Measurements from ENCODE around the gene SPPL2B. TPM values are rescaled to one million over a fixed set of nuclear protein-coding genes. Genes with fewer than 3 reads are reported as not detected.

SPPL2B gene
- total and polyA plus RNA-seq, 10 donors: 40.5 to 111 (median 78.1) TPM

GRCh38 chr19:2318923-2319322 is 9.6 kb upstream of the SPPL2B start:
- intact Hi-C loops (cut with DNase I; ENCODE audit: low total_unique reads): no loop called here
- Histone ChIP-seq H3K27me3 (replicated peaks in 1 of 7) (peaks cover 0 to 2% (median 0%) of the 10 kb centered on the region in 7 donors), H3K4me3 (no peak overlapping the region), H3K27ac (peak overlapping the region in 5 of 8 donors; percentile 30 to 71 (median 55)), H3K36me3 (peaks cover 0 to 35% (median 25%) of the 10 kb centered on the region in 6 donors), H3K9me3 (peaks cover 0 to 16% (median 13%) of the 10 kb centered on the region in 8 donors), H3K4me1 (peaks cover 12 to 64% (median 34%) of the 10 kb centered on the region in 6 donors)
- 60 to 73% (median 70%) methylated on average over 5 to 6 of the region's 6 CpGs for WGBS, 5 donors
- DNase-seq: no peak
- TF ChIP-seq POLR2A (IDR thresholded peaks at IDR 0.05) (no peak), CTCF (IDR thresholded peaks at IDR 0.05 in 8 of 11, conservative IDR thresholded peaks at IDR 0.05 in 3 of 11) (no peak), POLR2AphosphoS5 (IDR thresholded peaks at IDR 0.05) (no peak)

GRCh38 chr19:2319551-2319950 is 8.9 kb upstream of the SPPL2B start:
- Histone ChIP-seq H3K9me3 (peaks cover 0 to 12% (median 12%) of the 10 kb centered on the region in 8 donors), H3K4me3 (no peak overlapping the region), H3K27ac (peak overlapping the region in 3 of 8 donors; percentile 55 to 71 (median 64)), H3K27me3 (replicated peaks in 1 of 7) (no peaks in the 10 kb centered on the region), H3K36me3 (peaks cover 0 to 42% (median 30%) of the 10 kb centered on the region in 6 donors), H3K4me1 (peaks cover 12 to 70% (median 40%) of the 10 kb centered on the region in 6 donors)
- intact Hi-C loops (cut with DNase I; ENCODE audit: low total_unique reads): no loop called here
- no peak for TF ChIP-seq CTCF (IDR thresholded peaks at IDR 0.05 in 8 of 11, conservative IDR thresholded peaks at IDR 0.05 in 3 of 11)
- TF ChIP-seq POLR2A (IDR thresholded peaks at IDR 0.05): no peak
- no peak for TF ChIP-seq POLR2AphosphoS5 (IDR thresholded peaks at IDR 0.05)
- WGBS, 5 donors: 71 to 91% (median 87%) methylated on average over 4 to 20 of the region's 20 CpGs
- no peak for DNase-seq

- H3K9me3 ChIP-seq: peaks cover 0 to 8% (median 7%) of the 10 kb centered on the region in 8 donors
- no peaks in the 10 kb centered on the region for H3K27me3 ChIP-seq (replicated peaks in 1 of 7)
- no peak overlapping the region for H3K27ac ChIP-seq
- DNase-seq: no peak
- no peak overlapping the region for H3K4me3 ChIP-seq
- peaks cover 0 to 47% (median 34%) of the 10 kb centered on the region in 6 donors for H3K36me3 ChIP-seq
- WGBS, 5 donors: 77 to 93% (median 83%) methylated on average over 9 to 12 of the region's 12 CpGs
- intact Hi-C loops (cut with DNase I; ENCODE audit: low total_unique reads): no loop called here
- H3K4me1 ChIP-seq: peaks cover 12 to 75% (median 44%) of the 10 kb centered on the region in 6 donors
- TF ChIP-seq CTCF (IDR thresholded peaks at IDR 0.05 in 8 of 11, conservative IDR thresholded peaks at IDR 0.05 in 3 of 11): no peak
- no peak for TF ChIP-seq POLR2AphosphoS5 (IDR thresholded peaks at IDR 0.05)
- TF ChIP-seq POLR2A (IDR thresholded peaks at IDR 0.05): no peak
Observed at GRCh38 chr19:2320049-2320448, 8.4 kb upstream of the SPPL2B start.

GRCh38 chr19:2320939-2321338 is 7.5 kb upstream of the SPPL2B start:
- H3K27me3 ChIP-seq (replicated peaks in 1 of 7): no peaks in the 10 kb centered on the region
- 87 to 96% (median 92%) methylated on average over 12 of the region's 12 CpGs for WGBS, 5 donors
- peak in 1 of 3 donors; percentile 50 for TF ChIP-seq POLR2AphosphoS5 (IDR thresholded peaks at IDR 0.05)
- TF ChIP-seq POLR2A (IDR thresholded peaks at IDR 0.05): no peak
- no peak for TF ChIP-seq CTCF (IDR thresholded peaks at IDR 0.05 in 8 of 11, conservative IDR thresholded peaks at IDR 0.05 in 3 of 11)
- no peak overlapping the region for H3K27ac ChIP-seq
- peaks cover 12 to 76% (median 46%) of the 10 kb centered on the region in 6 donors for H3K4me1 ChIP-seq
- peaks cover 0 to 55% (median 36%) of the 10 kb centered on the region in 6 donors for H3K36me3 ChIP-seq
- no peak overlapping the region for H3K4me3 ChIP-seq
- no peak for DNase-seq
- H3K9me3 ChIP-seq: no peaks in the 10 kb centered on the region
- intact Hi-C loops (cut with DNase I; ENCODE audit: low total_unique reads): no loop called here
